H9 (cell line): ENCODE data around the gene MED25. TPM values are rescaled to one million over a fixed set of nuclear protein-coding genes. Genes with fewer than 3 reads are reported as not detected.

ENCODE experiments used
- DNase-seq: peaks from one replicate; pipeline ENCODE4 v3.0.0-alpha.2; 2017
- H2AFZ ChIP-seq: one replicate; pipeline ENCODE4 v1.6.1; 2013; ENCODE audit warnings: mild to moderate bottlenecking, low read length, control low read depth, moderate library complexity
- H2AK5ac ChIP-seq: 2 replicates; pipeline ENCODE4 v1.6.1; 2013; ENCODE audit warnings: low read length, control low read depth, mixed read lengths; ENCODE audit not compliant: insufficient read length
- H2BK120ac ChIP-seq: one replicate; pipeline ENCODE4 v1.6.1; 2013; ENCODE audit warnings: low read depth, mild to moderate bottlenecking, low read length, control low read depth, inconsistent platforms; ENCODE audit not compliant: poor library complexity, severe bottlenecking
- H2BK12ac ChIP-seq: 2 replicates; pipeline ENCODE4 v1.6.1; 2013; ENCODE audit warnings: low read length, control low read depth, mixed read lengths, low read depth; ENCODE audit not compliant: insufficient read length
- H2BK15ac ChIP-seq: 2 replicates; pipeline ENCODE4 v1.6.1; 2013; ENCODE audit warnings: low read depth, low read length, control low read depth
- H2BK20ac ChIP-seq: one replicate; pipeline ENCODE4 v1.6.1; 2013; ENCODE audit warnings: low read depth, mild to moderate bottlenecking, low read length, control low read depth, inconsistent platforms; ENCODE audit not compliant: poor library complexity, severe bottlenecking
- H2BK5ac ChIP-seq: 2 replicates; pipeline ENCODE4 v1.6.1; 2013; ENCODE audit warnings: low read length, control low read depth, mixed read lengths; ENCODE audit not compliant: insufficient read length
- H3K14ac ChIP-seq: 2 replicates; pipeline ENCODE4 v1.6.1; 2013; ENCODE audit warnings: low read length, control low read depth; ENCODE audit not compliant: insufficient read depth
- H3K18ac ChIP-seq: 2 replicates; pipeline ENCODE4 v1.6.1; 2013; ENCODE audit warnings: low read depth, mild to moderate bottlenecking, mixed read lengths, low read length, control low read depth; ENCODE audit not compliant: insufficient read length
- H3K23ac ChIP-seq: 2 replicates; pipeline ENCODE4 v1.6.1; 2013; ENCODE audit warnings: low read length, control low read depth, mixed read lengths, low read depth; ENCODE audit not compliant: insufficient read length
- H3K23me2 ChIP-seq: 2 replicates; pipeline ENCODE4 v1.6.1; 2013; ENCODE audit warnings: low read depth, mild to moderate bottlenecking, mixed read lengths, low read length, control low read depth; ENCODE audit not compliant: insufficient read length, poor library complexity, severe bottlenecking
- H3K27ac ChIP-seq: 2 replicates; pipeline ENCODE4 v1.5.1; 2013; ENCODE audit warnings: low read length, control low read depth, mixed read lengths, low read depth; ENCODE audit not compliant: insufficient read length
- H3K27me3 ChIP-seq: 2 replicates; pipeline ENCODE4 v1.6.1; 2013; ENCODE audit warnings: low read length, control low read depth, inconsistent platforms; ENCODE audit not compliant: insufficient read depth
- H3K4ac ChIP-seq: 2 replicates; pipeline ENCODE4 v1.6.1; 2013; ENCODE audit warnings: low read depth, mild to moderate bottlenecking, control low read depth, inconsistent platforms, low read length, moderate library complexity
- H3K4me1 ChIP-seq: 2 replicates; pipeline ENCODE4 v1.6.1; 2013; ENCODE audit warnings: low read length, control low read depth, inconsistent platforms; ENCODE audit not compliant: insufficient read depth
- H3K4me2 ChIP-seq: 2 replicates; pipeline ENCODE4 v1.6.1; 2013; ENCODE audit warnings: low read length, control low read depth, mixed read lengths; ENCODE audit not compliant: insufficient read length, insufficient read depth
- H3K56ac ChIP-seq: 2 replicates; pipeline ENCODE4 v1.6.1; 2013; ENCODE audit warnings: low read depth, mild to moderate bottlenecking, mixed read lengths, low read length, control low read depth; ENCODE audit not compliant: insufficient read length
- H3K79me1 ChIP-seq: 2 replicates; pipeline ENCODE4 v1.6.1; 2013; ENCODE audit warnings: low read depth, mild to moderate bottlenecking, moderate library complexity, low read length, control low read depth, inconsistent platforms; ENCODE audit not compliant: insufficient read depth, poor library complexity, severe bottlenecking
- H3K79me2 ChIP-seq: 2 replicates; pipeline ENCODE4 v1.6.1; 2013; ENCODE audit warnings: low read length, control low read depth, inconsistent platforms; ENCODE audit not compliant: insufficient read depth
- H3K9ac ChIP-seq: 2 replicates; pipeline ENCODE4 v1.6.1; 2013; ENCODE audit warnings: low read length, control low read depth, mixed read lengths; ENCODE audit not compliant: insufficient read length; ENCODE audit errors: extremely low read depth
- H3K9me3 ChIP-seq: one replicate; pipeline ENCODE4 v1.6.1; 2013; ENCODE audit warnings: low read depth, low read length, inconsistent platforms; ENCODE audit not compliant: control insufficient read depth
- H3T11ph ChIP-seq: one replicate; pipeline ENCODE4 v1.6.1; 2013; ENCODE audit warnings: mild to moderate bottlenecking, low read length, control low read depth, inconsistent platforms
- H4K20me1 ChIP-seq: one replicate; pipeline ENCODE4 v1.6.1; 2013; ENCODE audit not compliant: control insufficient read depth, insufficient read length, insufficient read depth
- H4K5ac ChIP-seq: 2 replicates; pipeline ENCODE4 v1.6.1; 2013; ENCODE audit warnings: low read depth, mild to moderate bottlenecking, mixed read lengths, low read length, control low read depth; ENCODE audit not compliant: insufficient read length
- H4K8ac ChIP-seq: replicated peaks from 2 replicates; pipeline ENCODE4 v1.6.1; 2013; ENCODE audit warnings: low read length, control low read depth, mixed read lengths, low read depth; ENCODE audit not compliant: insufficient read length
- H4K91ac ChIP-seq: 2 replicates; pipeline ENCODE4 v1.6.1; 2013; ENCODE audit warnings: low read depth, mild to moderate bottlenecking, moderate library complexity, mixed read lengths, low read length, control low read depth; ENCODE audit not compliant: insufficient read length
- H3K27ac Mint-ChIP-seq, 3 experiments: 2 replicates in 2 of 3; 3 replicates in 1 of 3; pipeline ENCODE4 v1.8.0; 2020 to 2021; ENCODE audit warnings: mixed read lengths in 3 of 3, mild to moderate bottlenecking in 1 of 3, moderate library complexity in 1 of 3
- H3K27me3 Mint-ChIP-seq: 2 replicates; pipeline ENCODE4 v1.8.0; 2021; ENCODE audit warnings: low read depth, mild to moderate bottlenecking, moderate library complexity, mixed read lengths
- H3K36me3 Mint-ChIP-seq, 3 experiments: 2 replicates in 2 of 3; 3 replicates in 1 of 3; pipeline ENCODE4 v1.8.0; 2020 to 2021; ENCODE audit warnings: low read depth in 3 of 3, mixed read lengths in 3 of 3; ENCODE audit not compliant: insufficient read depth in 1 of 3
- H3K4me1 Mint-ChIP-seq, 2 experiments: 2 replicates each; pipeline ENCODE4 v1.8.0; 2020; ENCODE audit warnings: mixed read lengths in 2 of 2
- H3K4me3 Mint-ChIP-seq, 2 experiments: 2 replicates in 1 of 2; 3 replicates in 1 of 2; pipeline ENCODE4 v1.8.0; 2020 to 2021; ENCODE audit warnings: mild to moderate bottlenecking in 2 of 2, mixed read lengths in 2 of 2, moderate library complexity in 1 of 2
- H3K9me3 Mint-ChIP-seq, 2 experiments: 2 replicates in 1 of 2; 3 replicates in 1 of 2; pipeline ENCODE4 v1.8.0; 2020; ENCODE audit warnings: mild to moderate bottlenecking in 2 of 2, mixed read lengths in 2 of 2, moderate library complexity in 1 of 2
- CTCF ChIP-seq: fragments of 200-600 bp; sonication (generic); conservative IDR thresholded peaks from 3 replicates; pipeline ENCODE4 v1.8.0; 2021; ENCODE audit warnings: antibody characterized with exemption, mild to moderate bottlenecking
- WGBS: extraction: QIAGEN DNeasy Blood & Tissue Kit; methylation state at CpG from one replicate; pipeline ENCODE4 v1.1.7; 2013; ENCODE audit warnings: missing lambda C conversion rate, low lambda C conversion rate, mixed read lengths; ENCODE audit not compliant: insufficient read length; ENCODE audit errors: extremely low coverage; 5-methylcytosine and 5-hydroxymethylcytosine counted together
- total RNA-seq: library from RNA; stranded (reverse); gene quantifications from 2 replicates; pipeline ENCODE4 v1.2.1, GENCODE V29; 2021

The MED25 gene
- total RNA-seq, 1 experiment from 2014 or later = 77.5 TPM

- no CpG with 5 or more reads among the region's 20 CpGs for WGBS
- H3K36me3 Mint-ChIP-seq = peaks cover 26 to 80% (median 72%) of the 10 kb centered on the region in 3 experiments
Observed at GRCh38 chr19:49836176-49837008, 18.3 kb downstream of the MED25 start.

More at GRCh38 chr19:49836176-49837008, 18.3 kb downstream of the MED25 start:
- no peak overlapping the region for H2AFZ ChIP-seq
- no peak overlapping the region for H3K27ac ChIP-seq
- no peak overlapping the region for H4K8ac ChIP-seq
- H3K4me1 ChIP-seq = no peaks in the 10 kb centered on the region
- Mint-ChIP-seq H3K4me3 (no peak overlapping the region), H3K4me1 (peaks cover 0 to 5% of the 10 kb centered on the region in 2 experiments; a peak in 2 of 4 replicates), H3K9me3 (no peaks in the 10 kb centered on the region), H3K27ac (no peak overlapping the region), H3K27me3 (peaks cover 1% of the 10 kb centered on the region; the same call in 1 of the 2 replicates)
- no peak overlapping the region for H4K91ac ChIP-seq
- H3K23me2 ChIP-seq = no peaks in the 10 kb centered on the region
- no peak overlapping the region for H3K9ac ChIP-seq
- no peak overlapping the region for H2BK5ac ChIP-seq
- no peak overlapping the region for H3T11ph ChIP-seq
- H3K4me2 ChIP-seq = no peak overlapping the region
- H3K14ac ChIP-seq = no peak overlapping the region
- H3K56ac ChIP-seq = no peak overlapping the region
- no peaks in the 10 kb centered on the region for H3K79me1 ChIP-seq
- H4K5ac ChIP-seq = no peak overlapping the region
- no peaks in the 10 kb centered on the region for H4K20me1 ChIP-seq
- no peaks in the 10 kb centered on the region for H3K27me3 ChIP-seq
- no peak for DNase-seq
- no peak overlapping the region for H2BK20ac ChIP-seq
- no peaks in the 10 kb centered on the region for H3K9me3 ChIP-seq
- no peak overlapping the region for H2AK5ac ChIP-seq
- no peak overlapping the region for H3K23ac ChIP-seq
- H2BK15ac ChIP-seq = no peak overlapping the region
- H2BK12ac ChIP-seq = no peak overlapping the region
- TF ChIP-seq CTCF = no peak
- no peak overlapping the region for H3K4ac ChIP-seq
- no peak overlapping the region for H3K18ac ChIP-seq
- H2BK120ac ChIP-seq = no peak overlapping the region
- no peaks in the 10 kb centered on the region for H3K79me2 ChIP-seq
